PC-3 (cell line): ENCODE data around the gene PLA2G3. TPM values are rescaled to one million over a fixed set of nuclear protein-coding genes. Genes with fewer than 3 reads are reported as not detected.

ENCODE experiments used
- ATAC-seq: fragments of 200-7000 bp; cut with Tn5 transposase; 2 replicates; pipeline ENCODE4 v1.9.1; 2020; ENCODE audit warnings: mild to moderate bottlenecking, moderate library complexity
- BruUV-seq: library from RNA; stranded (reverse); fragments of 400-500 nt; replicated peaks from 2 replicates; lab custom pipeline; 2021; lab: Mats Ljungman, UMichigan
- CTCF ChIA-PET: fragments of 300-600 bp; sonication (Branson Sonifier 250); formaldehyde crosslinking; loops from one replicate; lab custom pipeline; 2022; ENCODE audit warnings: antibody characterized with exemption; lab: Charles Lee
- POLR2A ChIA-PET: fragments of 300-600 bp; sonication (Branson Sonifier 250); formaldehyde crosslinking; loops from one replicate; lab custom pipeline; 2022; ENCODE audit warnings: antibody characterized with exemption; ENCODE audit not compliant: unreplicated experiment; lab: Charles Lee
- DNase-seq: peaks from one replicate; pipeline ENCODE4 v3.0.0-alpha.2; 2015
- H2AFZ ChIP-seq: fragments of 300-600 bp; sonication (generic); 2 replicates; pipeline ENCODE4 v1.6.0; 2016; ENCODE audit warnings: antibody characterized with exemption, low read length
- H3F3A ChIP-seq: fragments of 300-600 bp; sonication (generic); one replicate; pipeline ENCODE4 v1.6.0; 2017; ENCODE audit warnings: antibody characterized with exemption, low read length, control low read depth, mild to moderate bottlenecking; ENCODE audit not compliant: unreplicated experiment
- H3K27ac ChIP-seq: fragments of 300-600 bp; sonication (generic); 2 replicates; pipeline ENCODE4 v1.5.1; 2016; ENCODE audit warnings: mild to moderate bottlenecking, low read length
- H3K27me3 ChIP-seq: fragments of 300-600 bp; sonication (generic); 2 replicates; pipeline ENCODE4 v1.6.1; 2016; ENCODE audit warnings: low read length, mixed read lengths
- H3K36me3 ChIP-seq: fragments of 300-600 bp; sonication (generic); 2 replicates; pipeline ENCODE4 v1.6.1; 2016; ENCODE audit warnings: low read depth, mixed run types, low read length, mixed read lengths
- H3K4me1 ChIP-seq: fragments of 300-600 bp; sonication (generic); 2 replicates; pipeline ENCODE4 v1.5.1; 2016; ENCODE audit warnings: low read length; ENCODE audit not compliant: insufficient read depth
- H3K4me2 ChIP-seq: fragments of 300-600 bp; sonication (generic); 2 replicates; pipeline ENCODE4 v1.6.0; 2016; ENCODE audit warnings: low read length
- H3K4me3 ChIP-seq: fragments of 300-600 bp; sonication (generic); 2 replicates; pipeline ENCODE4 v1.5.1; 2016; ENCODE audit warnings: mild to moderate bottlenecking, low read length, mixed read lengths
- H3K79me2 ChIP-seq: fragments of 300-600 bp; sonication (generic); 2 replicates; pipeline ENCODE4 v1.6.1; 2017; ENCODE audit warnings: low read length, mixed read lengths
- H3K9ac ChIP-seq: fragments of 300-600 bp; sonication (generic); 2 replicates; pipeline ENCODE4 v1.6.0; 2016; ENCODE audit warnings: mild to moderate bottlenecking, low read length
- H3K9me2 ChIP-seq: fragments of 300-600 bp; sonication (generic); replicated peaks from 2 replicates; pipeline ENCODE4 v1.6.1; 2016; ENCODE audit warnings: mixed run types, low read length, mixed read lengths
- H3K9me3 ChIP-seq: fragments of 300-600 bp; sonication (generic); 2 replicates; pipeline ENCODE4 v1.6.1; 2016; ENCODE audit warnings: low read length, mixed read lengths
- H4K20me1 ChIP-seq: fragments of 300-600 bp; sonication (generic); 2 replicates; pipeline ENCODE4 v1.6.1; 2016; ENCODE audit warnings: low read length, mixed read lengths
- CTCF ChIP-seq: fragments of 300-600 bp; sonication (generic); conservative IDR thresholded peaks from 2 replicates; pipeline ENCODE4 v1.5.1; 2017; ENCODE audit warnings: antibody characterized with exemption, low read depth, mild to moderate bottlenecking, low read length
- EZH2 ChIP-seq: fragments of 300-600 bp; sonication (generic); IDR thresholded peaks from one replicate; pipeline ENCODE4 v1.6.1; 2017; ENCODE audit warnings: antibody characterized with exemption, mild to moderate bottlenecking, low read length; ENCODE audit not compliant: unreplicated experiment
- EZH2phosphoT487 ChIP-seq: fragments of 300-600 bp; sonication (generic); IDR thresholded peaks from 2 replicates; pipeline ENCODE4 v1.6.1; 2018; ENCODE audit warnings: mild to moderate bottlenecking, antibody characterized with exemption, low read length, borderline replicate concordance
- intact Hi-C: fragments of 100-400 bp; cut with micrococcal nuclease; formaldehyde crosslinking; loops from 2 replicates; pipeline ENCODE4 v1.9.0; 2023
- total RNA-seq: library from RNA; depleted of rRNA; stranded (reverse); fragments of >200 nt; gene quantifications from 2 replicates; pipeline ENCODE4 v1.2.3, GENCODE V29; 2014

The PLA2G3 gene
- total RNA-seq, 1 experiment from 2014 or later, result not detected

- CTCF ChIA-PET, result interaction anchor here (0.7 kb wide), 1 partner anchor 51 kb away, joined by 3 read pairs; the partner anchor contains the start of gene LIMK2
- no peak for DNase-seq
- no peak for TF ChIP-seq EZH2
- no peak for TF ChIP-seq EZH2phosphoT487
- TF ChIP-seq CTCF, result no peak
- BruUV-seq, result TSS peak; percentile 67
- Histone ChIP-seq H3K4me1 (peaks cover 7% of the 10 kb centered on the region; the same call in 1 of the 2 replicates), H3K4me3 (peak overlapping the region; percentile 82), H4K20me1 (no peaks in the 10 kb centered on the region), H3F3A (no peaks in the 10 kb centered on the region), H3K4me2 (peak overlapping the region; percentile 87), H3K9me3 (no peaks in the 10 kb centered on the region), H3K27me3 (no peaks in the 10 kb centered on the region), H3K79me2 (peaks cover 29% of the 10 kb centered on the region), H2AFZ (peak overlapping the region; percentile 91), H3K27ac (no peak overlapping the region), H3K9me2 (no peaks in the 10 kb centered on the region), H3K36me3 (no peaks in the 10 kb centered on the region), H3K9ac (peak overlapping the region; percentile 79)
- ATAC-seq, result peak; percentile 62
- POLR2A ChIA-PET, result interaction anchor here (0.6 kb wide), 2 partner anchors 138 to 525 kb away, joined by 3 to 6 read pairs; no protein-coding TSS in a partner anchor
- intact Hi-C loops, result loop anchor here (5.0 kb wide), 1 partner anchor 72 kb away; no protein-coding TSS in a partner anchor
Observed at GRCh38 chr22:31160328-31160978, 20.1 kb upstream of the PLA2G3 start.

GRCh38 chr22:31155422-31155821, 15.1 kb upstream of the PLA2G3 start:
- Histone ChIP-seq H3K4me1 (peaks cover 5% of the 10 kb centered on the region; the same call in 1 of the 2 replicates), H3F3A (no peaks in the 10 kb centered on the region), H4K20me1 (no peaks in the 10 kb centered on the region), H3K4me3 (no peak overlapping the region), H3K27ac (no peak overlapping the region), H3K9ac (no peak overlapping the region), H3K36me3 (no peaks in the 10 kb centered on the region), H3K79me2 (peaks cover 3% of the 10 kb centered on the region), H3K27me3 (no peaks in the 10 kb centered on the region), H2AFZ (no peak overlapping the region), H3K4me2 (no peak overlapping the region), H3K9me3 (no peaks in the 10 kb centered on the region), H3K9me2 (no peaks in the 10 kb centered on the region)
- CTCF ChIA-PET, result no interaction called here
- no peak for ATAC-seq
- DNase-seq, result no peak
- intact Hi-C loops, result no loop called here
- POLR2A ChIA-PET, result interaction anchor here (0.7 kb wide), 1 partner anchor 46 kb away, joined by 3 read pairs; no protein-coding TSS in a partner anchor
- no peak for TF ChIP-seq CTCF
- TF ChIP-seq EZH2phosphoT487, result no peak
- TF ChIP-seq EZH2, result no peak
- BruUV-seq, result no TSS peak

- Histone ChIP-seq H3K9me2 (no peaks in the 10 kb centered on the region), H3K27ac (no peak overlapping the region), H3F3A (no peaks in the 10 kb centered on the region), H3K9me3 (no peaks in the 10 kb centered on the region), H4K20me1 (no peaks in the 10 kb centered on the region), H3K4me1 (peaks cover 5% of the 10 kb centered on the region; the same call in 1 of the 2 replicates), H3K9ac (no peak overlapping the region), H3K36me3 (no peaks in the 10 kb centered on the region), H2AFZ (no peak overlapping the region), H3K4me3 (no peak overlapping the region), H3K79me2 (no peaks in the 10 kb centered on the region), H3K27me3 (no peaks in the 10 kb centered on the region), H3K4me2 (no peak overlapping the region)
- POLR2A ChIA-PET, result no interaction called here
- intact Hi-C loops, result no loop called here
- TF ChIP-seq EZH2 (no peak), EZH2phosphoT487 (no peak), CTCF (no peak)
- CTCF ChIA-PET, result no interaction called here
- DNase-seq (no peak), ATAC-seq (no peak)
- no TSS peak for BruUV-seq
Observed at GRCh38 chr22:31154975-31155374, 14.7 kb upstream of the PLA2G3 start.
